Stimulated activated CD8-positive, alpha-beta memory T cell treated with anti-CD3 and anti-CD28 coated beads, Interleukin-4, amount 100 ng/mL, for 24 hours (primary cell): Measurements from ENCODE around the gene FRRS1L.
"Not testable (repeated sequence)": the region's sequence is repeated elsewhere in the genome, so short reads cannot be mapped to it uniquely, and the experiment has no call there.

ENCODE experiments used
- DNase-seq: peaks from one replicate; pipeline ENCODE4 v3.0.0-alpha.2; 2020; ENCODE audit warnings: low read depth

FRRS1L gene

DNA sequence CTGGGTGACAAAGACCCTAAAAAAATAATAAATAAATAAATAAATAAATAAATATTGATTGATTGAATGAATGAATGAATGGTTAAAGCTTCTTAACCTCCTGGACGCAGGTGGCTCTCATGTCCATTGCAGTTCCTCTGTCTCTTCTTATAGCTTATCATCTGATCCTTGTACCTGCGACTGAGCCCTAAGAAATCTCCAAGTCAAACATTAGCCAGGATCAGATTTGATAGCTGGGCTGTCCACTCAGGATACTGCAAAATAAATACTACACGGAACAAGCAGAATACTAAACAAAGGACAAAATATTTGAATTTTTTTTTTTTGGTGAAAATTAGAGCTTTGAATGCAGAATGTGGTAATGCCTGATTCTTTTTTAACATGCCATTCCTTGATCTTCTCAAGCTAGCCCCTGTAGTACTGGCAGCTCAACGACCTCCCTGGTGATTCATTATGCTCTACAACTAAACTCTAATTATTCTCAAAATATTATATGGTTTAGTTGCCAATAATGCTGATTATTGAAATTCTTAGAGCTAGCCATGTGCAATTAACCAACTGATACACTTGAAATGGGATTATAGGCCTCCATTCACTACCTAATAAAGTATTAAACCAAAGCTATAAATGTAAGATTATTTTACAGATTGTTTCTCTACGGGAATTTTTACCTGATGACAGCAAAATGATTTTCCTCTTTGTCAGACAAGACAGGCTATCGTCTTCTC, 37.4 kb downstream of the FRRS1L start:
- DNase-seq: no peak

DNA sequence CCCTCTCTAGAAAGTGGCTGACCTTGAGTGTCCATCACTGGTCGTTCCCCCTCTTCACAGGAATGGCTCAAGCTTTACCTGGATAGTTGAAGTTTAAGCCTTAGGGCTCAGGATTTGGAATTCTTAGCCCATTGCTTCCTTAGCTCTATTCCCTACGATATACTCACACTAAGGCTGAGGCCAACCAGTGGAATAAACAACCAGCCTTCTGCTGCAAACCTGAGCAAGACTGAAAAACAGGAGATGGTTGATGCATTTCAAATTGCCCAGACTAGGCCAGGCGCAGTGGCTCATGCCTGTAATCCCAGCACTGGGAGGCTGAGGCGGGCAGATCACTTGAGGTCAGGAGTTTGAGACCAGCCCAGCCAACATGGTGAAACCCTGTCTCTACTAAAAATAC, 40.4 kb downstream of the FRRS1L start:
- not testable (repeated sequence) for DNase-seq

DNA sequence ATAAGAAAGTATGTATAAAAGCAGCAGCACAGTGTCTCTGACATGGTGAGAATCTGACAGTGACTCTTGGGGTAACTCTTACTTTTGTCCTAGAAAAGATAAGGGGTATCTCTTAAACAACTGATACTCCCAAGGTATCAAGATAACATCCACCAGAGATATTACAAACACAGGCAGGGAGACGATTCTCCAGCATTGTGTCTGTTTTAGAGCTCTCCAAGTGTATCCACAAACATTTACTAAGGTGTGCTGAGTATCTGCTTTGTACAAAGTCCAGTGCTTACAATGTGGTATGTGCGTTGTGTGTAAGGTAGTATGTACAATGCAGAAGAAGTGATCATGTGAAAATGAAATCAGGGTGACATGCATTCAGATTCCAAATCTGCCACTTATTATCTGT, 42.9 kb downstream of the FRRS1L start:
- no peak for DNase-seq

DNA sequence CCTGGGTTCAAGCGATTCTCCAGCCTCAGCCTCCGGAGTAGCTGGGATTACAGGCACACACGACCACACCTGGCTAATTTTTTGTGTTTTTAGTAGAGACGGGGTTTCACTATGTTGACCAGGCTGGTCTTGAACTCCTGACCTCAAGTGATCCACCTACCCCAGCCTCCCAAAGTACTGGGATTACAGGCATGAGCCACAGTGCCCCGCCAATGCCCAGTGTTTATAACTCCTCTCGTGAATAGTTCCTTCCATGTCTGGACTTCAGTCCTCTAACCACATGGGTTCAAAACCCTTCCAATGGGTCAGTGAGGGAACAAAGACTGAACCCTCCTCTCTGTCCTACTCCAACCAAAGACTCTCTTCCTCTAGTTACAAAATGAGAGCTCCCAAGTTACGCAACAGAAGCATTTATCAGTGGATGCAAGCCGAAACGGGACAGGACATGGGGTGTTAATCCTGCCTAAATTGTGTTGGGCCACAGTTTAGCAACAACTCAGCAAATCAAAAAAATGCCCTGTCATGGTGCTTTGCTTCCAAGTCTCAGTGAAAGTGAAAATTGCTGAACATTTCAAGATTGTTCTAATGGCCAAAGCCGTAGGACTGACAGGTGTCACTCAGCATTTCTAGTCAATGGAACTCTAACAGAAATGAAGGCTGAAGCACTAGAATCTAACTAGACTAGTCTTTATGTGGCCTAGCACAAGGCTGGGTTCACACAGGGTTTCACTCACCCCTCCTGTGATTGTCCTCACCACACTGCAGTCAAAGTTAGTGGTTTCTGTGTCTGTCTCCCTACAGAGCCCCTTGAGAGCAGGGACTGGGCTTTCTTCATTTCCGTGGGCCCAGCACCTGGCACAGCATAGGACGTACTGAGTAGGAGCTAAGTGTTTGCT, 44.1 kb downstream of the FRRS1L start:
- DNase-seq: no peak

DNA sequence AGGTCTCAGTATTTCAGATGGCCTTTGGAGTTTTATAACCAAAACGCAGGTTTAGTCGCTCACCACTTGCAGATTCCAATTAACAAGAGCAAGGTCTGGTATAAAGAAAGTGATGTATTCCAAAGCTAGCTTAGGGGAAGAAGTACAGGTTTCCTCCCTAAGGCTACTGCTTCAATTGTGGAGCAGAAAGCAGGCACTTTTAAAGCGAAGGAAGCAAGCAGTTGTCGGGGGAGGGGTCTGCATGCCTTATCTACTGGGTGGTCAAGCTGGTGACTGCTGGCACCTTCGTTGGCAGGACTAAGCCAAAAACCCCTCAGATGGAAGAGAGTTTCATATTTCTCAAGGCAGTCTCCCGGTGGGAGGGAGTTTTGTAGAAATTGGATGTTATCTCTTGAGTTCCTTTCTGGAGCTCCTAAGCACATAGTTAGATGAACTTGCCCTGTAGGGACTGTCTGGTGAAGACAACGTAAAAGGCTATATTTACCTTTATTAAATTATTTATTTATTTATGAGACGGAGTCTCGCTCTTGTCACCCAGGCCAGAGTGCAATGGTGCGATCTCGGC, 45.7 kb downstream of the FRRS1L start:
- DNase-seq: no peak

DNA sequence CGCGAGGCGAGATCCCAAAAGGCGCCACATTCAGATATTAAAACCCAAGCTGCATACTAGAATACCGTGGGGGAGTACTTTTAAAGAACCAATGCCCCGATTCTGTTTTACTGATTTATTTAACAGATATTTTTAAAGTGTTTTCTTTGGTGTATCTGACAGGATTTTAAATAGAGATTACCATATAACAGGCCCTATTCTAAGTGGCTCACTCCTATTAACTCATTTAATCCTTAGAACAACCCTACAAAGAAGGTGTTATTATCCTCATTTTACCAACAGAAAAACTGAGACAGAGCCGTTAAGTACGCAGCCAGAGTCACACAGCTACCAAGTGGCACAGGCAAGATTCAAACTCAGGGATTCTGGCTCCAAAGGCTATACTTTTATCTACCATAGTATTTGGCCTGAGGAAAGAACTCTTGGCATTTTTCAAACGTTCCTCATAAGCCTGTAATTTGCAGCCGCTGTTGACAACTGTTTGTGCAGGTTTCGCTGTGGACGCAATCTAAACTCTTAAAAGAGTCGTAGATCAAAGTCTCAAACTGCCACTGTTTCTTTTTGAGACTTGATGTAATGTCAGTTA, 46.8 kb downstream of the FRRS1L start:
- DNase-seq: no peak

DNA sequence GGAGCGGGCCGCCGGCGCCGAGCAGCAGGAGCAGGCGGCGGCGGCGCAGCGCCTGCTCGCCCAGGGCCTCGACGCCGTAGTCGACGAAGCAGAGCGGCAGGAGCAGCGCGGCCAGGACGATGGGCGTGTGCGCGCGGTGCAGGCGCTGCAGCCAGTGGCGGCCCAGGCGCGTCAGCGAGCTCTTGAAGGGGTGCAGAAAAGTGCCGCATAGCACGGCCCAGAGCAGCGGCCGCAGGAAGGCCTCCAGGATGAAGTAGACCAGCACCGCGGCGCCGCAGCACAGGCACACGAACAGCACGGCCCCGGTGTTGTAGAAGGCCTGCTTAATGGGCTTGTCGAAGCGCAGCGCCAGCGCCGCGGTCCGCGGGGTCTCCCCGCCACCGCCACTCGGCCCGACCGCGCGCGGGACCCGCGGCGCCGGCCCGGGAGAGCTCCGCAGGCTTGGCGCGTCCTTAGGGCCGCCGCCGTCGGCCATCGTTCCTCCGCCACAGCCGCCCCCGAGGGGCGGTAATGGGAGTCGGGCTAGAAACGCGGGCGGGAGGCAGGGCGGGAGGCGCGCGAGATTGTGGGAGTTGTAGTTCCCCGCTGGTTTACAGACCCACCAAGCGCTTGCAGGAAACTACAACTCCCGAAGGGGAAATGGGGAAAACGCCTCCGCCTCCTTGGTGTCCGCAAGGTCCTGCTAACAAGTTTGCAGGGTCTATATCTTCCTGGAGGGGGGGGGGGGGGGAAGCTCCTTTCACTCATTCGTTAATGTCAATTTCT, 47.4 kb downstream of the FRRS1L start, which contains the start of gene TMEM245:
TMEM245 (minus strand) TSS at position 509 of the 765 bp plus-strand sequence; CDS start at position 475, 34 bp downstream.
- peak; percentile 88 for DNase-seq

DNA sequence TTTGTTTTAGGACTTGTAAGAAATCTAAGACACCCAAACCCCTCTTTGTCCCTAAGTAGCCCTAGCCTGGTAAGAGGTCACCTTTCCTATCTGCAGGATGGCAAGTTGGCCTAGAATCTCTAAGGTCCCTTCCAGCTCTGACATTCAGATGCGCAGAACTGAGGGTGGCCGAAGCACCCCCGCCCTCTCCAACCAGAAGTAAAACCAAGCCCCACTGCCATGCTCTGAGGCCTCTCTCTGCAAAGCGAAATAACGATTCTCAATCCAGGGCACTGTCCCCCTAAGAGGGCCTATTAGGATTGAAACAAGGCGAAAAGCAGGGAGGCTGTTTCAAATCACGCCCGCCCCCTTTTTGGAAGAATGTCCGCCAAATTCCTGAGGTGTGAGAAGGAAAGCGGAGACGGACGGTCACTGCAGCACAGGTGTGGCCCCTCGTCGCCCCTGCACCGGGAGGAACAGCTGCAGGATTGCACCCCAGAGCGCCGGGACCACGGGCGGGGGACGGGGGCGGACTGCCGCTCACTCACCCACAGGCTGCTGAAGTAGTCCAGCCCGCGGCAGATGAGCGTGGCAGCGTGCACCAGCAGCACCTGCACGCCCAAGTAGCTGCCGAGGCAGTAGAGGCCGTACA, 48.1 kb downstream of the FRRS1L start:
- DNase-seq: no peak

DNA sequence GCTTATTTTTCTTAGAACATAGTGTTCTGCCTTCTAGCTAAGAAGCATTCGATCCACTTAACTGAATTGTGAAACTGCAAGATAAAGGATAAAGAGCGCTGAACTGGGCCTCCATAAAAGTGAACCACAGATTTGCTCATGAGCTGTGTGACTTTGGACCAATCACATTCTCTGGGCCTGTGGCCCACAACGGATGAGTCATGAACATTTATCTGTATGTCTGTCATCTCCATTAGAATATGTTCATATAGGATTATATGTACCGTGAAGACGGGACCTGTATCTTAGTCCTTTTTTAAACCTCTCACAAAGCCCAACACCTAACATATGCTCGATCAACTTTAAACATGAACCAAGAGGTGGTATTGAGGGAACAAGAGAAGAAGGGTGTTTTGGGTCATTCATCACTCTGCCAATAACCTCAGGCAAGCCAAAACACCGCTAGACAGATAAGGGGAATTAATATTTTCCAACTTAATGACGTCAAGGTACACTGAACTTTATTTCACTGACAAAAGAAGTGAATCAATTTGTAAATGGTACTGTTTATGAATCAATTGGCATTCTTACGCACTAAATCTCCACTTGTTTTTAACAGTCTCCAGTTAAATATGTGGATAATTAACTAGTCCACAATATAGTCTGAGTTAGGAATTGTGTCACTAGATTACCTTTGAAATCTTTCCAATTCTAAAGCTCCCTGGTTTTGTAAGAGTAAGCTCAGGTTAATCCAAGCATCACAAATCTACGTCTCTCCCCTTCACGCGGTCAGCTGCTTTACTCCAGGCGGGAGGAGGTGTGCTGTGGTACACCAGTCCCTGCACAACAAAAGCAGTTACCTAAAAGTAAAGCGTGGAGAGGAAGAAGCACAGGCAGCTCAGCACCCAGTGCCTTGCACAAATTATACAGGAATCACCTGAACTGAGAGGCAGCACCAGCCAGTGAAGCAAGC, 48.9 kb downstream of the FRRS1L start:
- DNase-seq: no peak

DNA sequence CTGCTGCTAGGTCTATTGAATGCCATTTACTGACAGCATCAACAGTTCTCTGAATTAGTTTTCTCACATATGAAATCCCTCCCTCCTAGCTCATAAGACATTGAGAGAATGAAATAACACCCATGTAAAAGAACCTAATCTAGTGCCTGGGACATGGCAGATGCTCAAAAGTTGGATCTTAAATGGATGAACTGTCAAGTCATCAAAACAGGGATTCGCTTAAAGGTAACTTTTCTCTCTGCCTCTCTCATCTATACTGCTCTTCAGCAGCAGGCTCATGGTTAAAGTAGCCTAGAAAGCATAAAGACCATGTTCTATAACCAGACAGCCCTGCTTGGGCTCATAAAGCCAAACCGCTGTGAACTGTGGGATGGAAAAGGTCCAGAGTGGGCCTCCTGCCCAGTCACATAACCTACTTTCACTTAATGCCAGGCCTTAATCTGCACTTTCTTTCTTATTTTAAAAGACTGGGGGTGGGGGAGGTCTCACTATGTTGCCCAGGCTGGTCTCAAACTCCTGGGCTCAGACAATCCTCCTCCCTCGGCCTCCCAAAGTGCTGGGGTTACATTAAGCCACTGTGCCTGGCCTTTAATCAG, 51.0 kb downstream of the FRRS1L start:
- DNase-seq: no peak

DNA sequence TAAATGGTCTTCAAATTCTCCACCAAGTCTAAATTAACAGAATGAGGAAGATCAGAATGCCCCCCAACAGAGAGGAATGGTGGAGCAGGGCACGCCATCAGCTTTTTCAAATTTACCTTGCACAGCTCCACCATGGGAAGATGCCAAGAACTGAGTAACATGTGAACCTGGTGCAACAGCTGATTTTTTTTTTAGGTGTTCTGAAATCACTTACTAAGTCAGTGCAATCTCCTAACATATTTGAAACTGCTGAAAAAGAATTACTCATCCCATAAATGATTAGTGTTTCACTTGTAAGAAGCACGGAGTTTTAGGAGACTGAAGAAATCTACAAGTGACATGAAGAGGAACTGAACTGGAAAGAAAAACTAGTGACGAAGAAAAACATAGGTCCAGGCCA, 52.4 kb downstream of the FRRS1L start:
- DNase-seq: no peak

DNA sequence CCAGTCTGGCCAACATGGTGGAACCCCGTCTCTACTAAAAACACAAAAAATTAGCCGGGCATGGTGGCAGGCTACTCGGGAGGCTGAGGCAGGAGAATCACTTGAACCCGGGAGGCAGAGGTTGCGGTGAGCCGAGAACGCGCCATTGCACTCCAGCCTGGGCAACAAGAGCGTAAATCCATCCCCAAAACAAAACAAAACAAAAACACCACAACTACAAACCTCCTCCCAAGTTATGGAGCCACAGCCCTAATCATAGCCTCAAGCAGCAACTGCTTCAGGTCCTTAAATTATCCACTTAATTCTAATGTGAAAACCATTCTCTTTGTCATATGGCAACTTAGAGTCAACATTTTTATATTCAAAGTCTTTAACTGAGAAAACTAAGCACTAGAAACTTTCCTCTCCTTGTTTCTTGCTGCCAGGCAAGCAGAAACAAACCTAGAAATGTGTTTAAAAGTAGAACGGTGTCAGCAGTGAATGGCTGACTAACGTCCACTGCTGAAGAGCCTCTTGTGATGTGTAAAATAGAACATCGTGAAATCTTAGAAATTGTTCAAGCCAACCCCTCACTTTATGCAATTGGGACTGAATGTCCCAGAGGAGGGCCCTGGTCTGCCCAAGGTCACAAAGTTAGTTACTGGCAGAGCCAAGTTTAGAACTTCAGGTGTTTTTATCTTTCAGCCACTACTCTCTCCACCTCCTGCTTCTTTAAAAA, 53.0 kb downstream of the FRRS1L start:
- DNase-seq: no peak

DNA sequence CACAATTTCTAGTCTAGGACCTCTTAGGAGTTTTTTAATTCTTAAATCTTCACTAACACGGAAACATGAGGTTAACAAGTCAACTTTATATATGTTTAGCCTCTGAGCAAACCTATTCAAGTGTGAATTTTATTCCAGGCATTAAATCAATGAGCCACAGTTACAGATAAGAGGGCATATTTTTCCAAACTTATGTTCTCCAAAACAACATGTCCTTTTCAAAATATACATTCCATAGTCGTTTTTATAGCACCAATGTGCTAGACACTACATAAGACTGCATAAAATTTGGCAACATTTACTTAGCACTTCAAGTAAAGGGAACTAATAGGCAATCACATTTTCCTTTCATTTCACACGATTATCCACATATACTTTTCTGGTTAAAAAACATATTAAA, 53.8 kb downstream of the FRRS1L start:
- DNase-seq: no peak

DNA sequence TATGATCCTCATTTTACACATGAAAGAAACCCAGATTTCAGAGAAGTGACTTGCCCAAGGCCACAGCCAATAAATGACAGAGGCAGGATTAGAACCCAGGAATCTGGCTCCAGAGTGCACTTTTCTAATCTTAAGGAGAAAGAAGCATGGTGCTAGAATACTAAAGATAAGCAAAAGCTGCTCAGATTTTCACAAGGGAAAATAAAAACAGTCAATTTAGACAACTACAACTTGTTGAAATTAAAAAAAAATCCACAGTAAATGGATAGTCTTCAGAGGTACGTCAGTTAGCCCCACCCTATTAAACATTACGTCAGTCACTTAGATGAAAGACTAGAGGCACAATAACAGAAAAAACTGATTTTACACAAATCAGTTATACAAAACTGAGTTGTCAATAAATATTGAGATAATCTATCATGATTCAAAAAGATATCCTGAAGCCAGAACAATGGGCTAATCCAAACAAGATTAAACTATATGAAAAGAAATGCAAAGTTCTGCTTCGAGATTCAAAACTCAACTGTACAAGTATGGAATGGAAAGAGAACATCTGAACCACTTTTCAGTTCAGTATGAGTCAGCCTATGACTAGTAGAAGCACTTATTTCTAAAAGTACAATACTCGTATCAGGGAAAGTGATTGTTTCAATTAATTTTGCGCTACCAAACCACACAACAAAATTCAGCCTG, 56.6 kb downstream of the FRRS1L start:
- no peak for DNase-seq

DNA sequence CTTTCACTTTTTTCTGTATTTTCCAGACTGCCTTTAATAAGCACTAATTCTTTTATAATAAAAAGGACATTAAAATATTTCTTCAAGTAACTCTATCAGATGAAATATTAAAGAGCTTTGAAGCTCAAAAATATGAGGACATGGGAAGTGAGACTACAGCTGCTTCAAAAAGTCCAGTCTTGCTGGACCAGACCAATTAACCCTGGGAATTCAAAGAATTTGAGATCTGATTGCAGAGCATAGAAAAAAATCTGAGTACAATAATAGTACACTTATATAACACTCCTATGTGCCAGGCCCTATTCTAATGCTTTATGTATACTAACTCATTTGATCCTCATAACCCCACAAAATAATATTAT, 57.1 kb downstream of the FRRS1L start:
- DNase-seq: no peak

DNA sequence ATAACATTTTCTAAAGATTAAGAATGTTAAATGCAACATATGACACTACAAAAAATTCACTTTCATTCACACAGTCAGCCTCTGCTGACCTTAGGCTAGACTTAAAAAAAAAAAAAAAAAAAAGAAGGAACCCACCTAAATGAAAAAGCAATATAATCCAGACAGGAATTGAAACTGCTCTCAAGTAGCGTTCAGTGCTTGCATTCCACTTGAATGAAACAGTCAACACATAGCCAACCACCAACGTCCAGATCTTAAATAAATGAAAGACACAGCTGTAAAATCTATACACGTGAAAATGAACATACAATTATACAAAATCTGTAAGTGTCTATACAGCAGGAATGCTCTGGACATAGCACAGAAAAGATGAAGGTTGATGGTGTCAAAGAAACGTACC, 58.7 kb downstream of the FRRS1L start:
- no peak for DNase-seq

DNA sequence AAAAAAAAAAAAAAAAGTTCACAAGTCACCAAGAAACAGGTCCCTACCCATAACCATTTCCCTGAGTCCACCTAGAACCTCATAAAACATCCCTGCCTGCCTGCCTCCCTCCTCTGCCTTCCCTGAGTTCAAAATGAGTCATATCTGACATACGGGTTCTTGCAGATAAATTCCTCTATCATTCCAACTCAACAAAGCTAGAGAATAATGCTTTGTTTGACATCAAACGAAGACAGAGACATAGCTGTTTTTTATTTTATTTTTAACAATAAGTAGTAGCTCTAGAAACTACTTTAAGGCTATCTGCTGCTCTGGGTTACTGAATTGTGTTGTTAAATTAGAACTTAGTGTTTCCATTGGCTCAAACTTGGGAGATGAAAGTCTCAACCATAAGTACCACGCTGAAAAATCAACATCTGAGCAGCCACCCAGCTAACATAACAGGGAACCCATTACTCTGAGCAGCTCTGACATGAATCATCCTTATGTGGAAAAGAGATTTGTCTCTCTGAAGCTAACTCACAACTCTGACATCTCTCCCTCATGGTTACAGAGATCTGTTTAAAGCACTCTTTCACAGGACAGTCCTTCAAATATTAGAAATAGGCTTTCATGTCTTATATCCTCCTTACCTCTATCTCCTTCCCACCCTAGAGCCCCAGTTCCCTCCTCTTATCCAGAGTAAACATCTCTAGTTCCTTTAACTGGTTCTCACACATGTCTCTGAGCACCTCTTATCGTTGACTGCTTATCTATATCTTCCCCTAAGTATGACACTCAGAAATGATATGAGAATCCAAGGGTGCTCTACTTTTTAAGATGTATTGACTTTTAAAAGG, 59.4 kb downstream of the FRRS1L start:
- DNase-seq: no peak

DNA sequence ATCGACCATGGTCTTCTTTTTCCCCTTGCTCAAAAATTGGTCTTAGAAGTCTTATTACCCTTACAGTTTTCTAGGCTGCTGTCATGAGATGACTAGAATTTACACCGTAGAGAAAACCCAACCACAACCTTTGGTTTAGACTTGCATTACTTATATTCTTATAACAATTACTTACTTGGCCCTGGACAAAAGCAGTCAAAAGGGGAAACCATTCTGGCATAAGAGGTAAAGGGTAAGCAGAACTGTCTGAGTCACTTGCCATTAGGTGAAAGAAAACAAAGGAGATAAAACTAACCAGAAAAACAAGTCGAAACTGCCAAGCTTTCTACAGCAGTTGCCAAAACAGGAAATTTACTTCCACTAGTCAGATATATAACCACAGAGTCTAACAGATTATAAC, 65.2 kb downstream of the FRRS1L start:
- no peak for DNase-seq
